GM21576 (cell line): ENCODE data around the gene BMP8A.
"Not testable (repeated sequence)": the region's sequence is repeated elsewhere in the genome, so short reads cannot be mapped to it uniquely, and the experiment has no call there.

Experiments
- ATAC-seq: cut with Tn5 transposase; IDR thresholded peaks from one replicate; pipeline ENCODE4 v1.9.1; 2021; ENCODE audit warnings: mild to moderate bottlenecking, moderate library complexity; ENCODE audit not compliant: unreplicated experiment

BMP8A gene, protein sequence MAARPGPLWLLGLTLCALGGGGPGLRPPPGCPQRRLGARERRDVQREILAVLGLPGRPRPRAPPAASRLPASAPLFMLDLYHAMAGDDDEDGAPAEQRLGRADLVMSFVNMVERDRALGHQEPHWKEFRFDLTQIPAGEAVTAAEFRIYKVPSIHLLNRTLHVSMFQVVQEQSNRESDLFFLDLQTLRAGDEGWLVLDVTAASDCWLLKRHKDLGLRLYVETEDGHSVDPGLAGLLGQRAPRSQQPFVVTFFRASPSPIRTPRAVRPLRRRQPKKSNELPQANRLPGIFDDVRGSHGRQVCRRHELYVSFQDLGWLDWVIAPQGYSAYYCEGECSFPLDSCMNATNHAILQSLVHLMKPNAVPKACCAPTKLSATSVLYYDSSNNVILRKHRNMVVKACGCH

DNA sequence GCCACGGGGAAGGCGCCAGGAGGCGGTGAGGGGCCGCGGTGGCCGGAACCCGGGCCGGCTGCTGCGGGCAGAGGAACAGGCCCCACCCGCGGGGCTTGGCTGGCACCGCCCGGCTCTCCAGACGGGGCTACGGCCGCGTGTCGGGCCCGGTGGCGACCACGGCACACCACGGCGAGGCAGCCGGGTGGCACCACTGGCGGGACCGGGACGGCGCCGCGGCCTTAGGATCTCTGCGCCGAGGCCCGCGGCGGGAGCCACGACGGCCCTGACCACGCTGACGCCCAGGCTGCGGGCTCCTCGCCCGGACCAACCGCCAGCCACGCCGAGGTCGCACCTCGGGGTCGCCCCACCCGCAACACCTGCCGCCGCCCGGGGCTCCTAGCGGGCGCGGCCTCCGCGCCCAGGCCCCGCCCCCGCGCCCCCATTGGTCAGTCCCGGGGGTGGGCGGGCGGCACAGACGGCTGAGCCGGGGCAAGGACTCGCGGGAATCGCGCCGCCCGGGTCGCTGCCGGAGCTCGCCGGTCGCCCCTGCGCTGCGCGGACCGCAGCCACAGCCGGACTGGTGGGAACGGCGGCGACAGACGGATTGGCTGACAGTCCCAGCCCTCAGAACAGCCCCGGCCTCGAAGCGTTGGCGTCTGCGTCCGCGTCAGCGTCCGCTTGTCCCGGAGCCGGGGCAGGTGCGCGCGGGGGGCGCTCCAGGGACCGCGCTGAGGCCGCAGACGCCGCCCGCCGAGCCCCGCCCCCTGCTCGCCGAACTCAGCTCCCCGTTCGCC, at the start of gene BMP8A:
Gene BMP8A, plus strand, starts transcription at position 491 of the 776 bp plus-strand sequence. CDS start 356 bp downstream, outside the sequence.
- ATAC-seq: peak; percentile 64

DNA sequence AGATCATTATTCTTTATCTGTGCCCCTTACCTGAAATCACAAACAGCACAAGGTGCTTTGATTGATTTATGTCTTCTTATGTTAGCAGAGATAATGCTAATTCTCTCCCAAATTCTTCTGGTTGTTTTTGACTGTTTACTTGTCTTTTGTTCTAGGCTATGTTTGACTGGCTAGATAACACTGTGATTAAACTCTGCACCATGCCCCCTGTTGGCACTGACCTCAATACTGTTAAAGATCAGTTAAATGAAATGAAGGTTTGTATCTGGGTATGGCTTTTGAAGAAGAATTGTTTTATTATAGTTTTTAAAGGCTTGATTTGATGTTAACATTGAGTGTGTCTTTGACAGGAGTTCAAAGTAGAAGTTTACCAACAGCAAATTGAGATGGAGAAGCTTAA, 49.6 kb upstream of the BMP8A start:
- ATAC-seq: no peak

DNA sequence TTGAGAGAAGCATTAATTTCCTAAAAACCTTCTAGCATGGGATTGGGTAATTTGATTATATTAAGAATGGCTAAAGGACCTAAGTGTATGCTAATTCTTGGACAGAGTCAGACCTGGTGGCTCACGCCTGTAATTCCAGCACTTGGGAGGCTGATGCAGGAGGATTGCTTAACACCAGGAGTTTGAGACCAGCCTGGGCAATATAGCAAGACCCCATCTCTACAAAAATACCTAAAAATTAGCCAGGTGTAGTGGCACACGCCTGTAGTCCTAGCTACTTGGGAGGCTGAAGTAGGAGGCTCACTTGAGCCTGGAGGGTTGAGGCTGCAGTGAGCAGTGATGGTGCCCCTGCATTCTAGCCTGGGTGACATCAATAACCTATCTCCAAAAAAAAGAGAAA, 45.9 kb upstream of the BMP8A start:
- ATAC-seq: no peak

DNA sequence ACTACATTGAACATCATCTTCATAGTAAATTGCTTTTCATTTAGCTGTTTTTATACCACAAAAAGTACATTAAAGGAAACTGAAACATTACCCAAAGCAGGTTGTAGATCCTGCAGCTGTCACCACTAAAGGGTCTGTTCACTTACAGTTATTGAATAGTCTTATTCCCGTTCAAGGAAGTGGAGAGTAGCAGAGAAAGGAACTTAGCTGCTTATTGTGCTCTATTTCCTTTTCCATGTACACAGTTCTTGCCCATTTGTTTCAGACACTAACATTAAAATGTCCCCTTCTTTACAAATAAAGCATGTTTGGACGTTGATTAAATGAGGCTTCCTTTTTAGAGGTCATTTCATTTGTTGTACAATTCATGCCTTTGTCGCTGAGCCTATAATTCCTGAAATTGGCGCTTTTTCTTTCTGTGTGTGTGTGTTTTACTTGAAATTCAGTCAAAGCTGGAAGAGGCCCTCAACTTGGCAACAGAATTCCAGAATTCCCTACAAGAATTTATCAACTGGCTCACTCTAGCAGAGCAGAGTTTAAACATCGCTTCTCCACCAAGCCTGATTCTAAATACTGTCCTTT, 44.4 kb upstream of the BMP8A start:
- ATAC-seq: no peak

DNA sequence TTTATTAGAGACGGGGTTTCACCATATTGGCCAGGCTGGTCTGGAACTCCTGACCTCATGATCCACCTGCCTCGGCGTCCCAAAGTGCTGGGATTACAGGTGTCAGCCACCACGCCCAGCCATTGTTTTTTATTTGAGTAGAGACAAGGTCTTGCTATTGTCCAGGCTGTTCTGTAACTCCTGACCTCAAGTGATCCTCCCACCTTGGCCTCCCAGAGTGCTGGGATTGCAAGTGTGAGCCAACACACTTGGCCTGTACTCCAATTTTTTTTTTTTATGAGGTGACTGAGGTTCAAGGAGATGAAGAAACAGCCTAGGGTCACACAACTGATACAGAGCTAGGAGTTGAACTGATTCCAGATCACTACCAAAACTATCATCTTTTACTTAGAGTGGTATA, 41.4 kb upstream of the BMP8A start:
- not testable (repeated sequence) for ATAC-seq

DNA sequence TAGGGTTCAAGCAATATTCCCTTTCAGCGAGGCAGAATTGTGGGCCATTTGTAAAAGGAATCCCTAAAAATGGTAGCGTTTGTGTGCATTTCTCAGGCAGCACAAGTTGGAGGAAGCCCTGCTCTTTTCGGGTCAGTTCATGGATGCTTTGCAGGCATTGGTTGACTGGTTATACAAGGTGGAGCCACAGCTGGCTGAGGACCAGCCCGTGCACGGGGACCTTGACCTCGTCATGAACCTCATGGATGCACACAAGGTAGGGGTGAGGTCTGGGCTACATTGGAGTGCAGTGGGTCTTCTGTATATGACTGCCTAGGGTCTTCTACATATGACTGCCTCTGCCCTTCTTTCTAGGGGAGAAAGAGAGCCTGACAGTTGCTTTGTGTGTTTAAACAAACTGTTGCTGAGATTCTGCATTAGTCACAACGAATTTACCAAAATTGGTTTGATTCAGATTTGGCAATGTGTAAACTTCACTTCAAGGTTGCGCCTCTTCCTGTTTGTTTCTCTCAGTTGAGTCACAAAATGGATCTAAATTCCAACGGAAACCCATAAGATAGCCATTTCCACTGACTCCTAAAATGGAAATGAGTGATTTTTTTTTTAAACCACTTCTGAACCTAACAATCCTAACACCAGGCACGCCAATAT, 40.4 kb upstream of the BMP8A start:
- ATAC-seq: no peak

DNA sequence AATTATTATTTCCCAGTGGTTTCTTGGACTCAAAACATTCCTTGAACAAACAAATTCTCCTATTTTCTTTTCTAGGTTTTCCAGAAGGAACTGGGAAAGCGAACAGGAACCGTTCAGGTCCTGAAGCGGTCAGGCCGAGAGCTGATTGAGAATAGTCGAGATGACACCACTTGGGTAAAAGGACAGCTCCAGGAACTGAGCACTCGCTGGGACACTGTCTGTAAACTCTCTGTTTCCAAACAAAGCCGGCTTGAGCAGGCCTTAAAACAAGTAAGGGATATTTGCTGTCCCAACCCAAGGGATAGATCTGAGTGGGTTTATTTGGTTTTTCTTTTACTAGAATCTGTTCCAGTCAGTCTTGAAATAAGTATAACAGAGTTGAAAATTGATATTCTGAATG, 39.4 kb upstream of the BMP8A start:
- no peak for ATAC-seq

DNA sequence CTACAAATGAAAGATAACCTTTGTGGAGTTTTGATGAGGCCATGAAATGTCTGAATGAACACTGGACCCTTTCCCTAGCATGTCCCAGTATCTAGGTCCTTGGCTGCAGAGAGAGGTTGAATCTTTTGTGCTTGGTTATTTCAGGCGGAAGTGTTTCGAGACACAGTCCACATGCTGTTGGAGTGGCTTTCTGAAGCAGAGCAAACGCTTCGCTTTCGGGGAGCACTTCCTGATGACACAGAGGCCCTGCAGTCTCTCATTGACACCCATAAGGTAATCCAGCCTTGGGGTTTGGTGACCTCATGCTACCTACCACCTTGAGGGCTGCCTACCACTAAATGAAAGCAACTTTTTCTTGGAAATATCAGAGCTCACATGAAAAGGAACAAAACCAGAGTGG, 38.9 kb upstream of the BMP8A start:
- no peak for ATAC-seq

DNA sequence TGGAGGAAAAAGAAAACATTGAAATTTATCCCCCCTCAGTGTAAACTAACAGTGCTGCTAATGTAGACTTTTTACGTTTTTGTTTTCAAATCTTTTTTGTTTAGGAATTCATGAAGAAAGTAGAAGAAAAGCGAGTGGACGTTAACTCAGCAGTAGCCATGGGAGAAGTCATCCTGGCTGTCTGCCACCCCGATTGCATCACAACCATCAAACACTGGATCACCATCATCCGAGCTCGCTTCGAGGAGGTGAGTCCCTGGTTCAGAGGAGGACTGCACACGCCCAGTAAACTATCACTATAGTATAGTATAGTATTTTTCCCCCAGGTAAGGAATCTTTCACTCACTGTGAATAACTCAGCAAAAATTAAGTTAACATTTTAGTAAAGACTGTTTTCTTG, 37.8 kb upstream of the BMP8A start:
- ATAC-seq: no peak

DNA sequence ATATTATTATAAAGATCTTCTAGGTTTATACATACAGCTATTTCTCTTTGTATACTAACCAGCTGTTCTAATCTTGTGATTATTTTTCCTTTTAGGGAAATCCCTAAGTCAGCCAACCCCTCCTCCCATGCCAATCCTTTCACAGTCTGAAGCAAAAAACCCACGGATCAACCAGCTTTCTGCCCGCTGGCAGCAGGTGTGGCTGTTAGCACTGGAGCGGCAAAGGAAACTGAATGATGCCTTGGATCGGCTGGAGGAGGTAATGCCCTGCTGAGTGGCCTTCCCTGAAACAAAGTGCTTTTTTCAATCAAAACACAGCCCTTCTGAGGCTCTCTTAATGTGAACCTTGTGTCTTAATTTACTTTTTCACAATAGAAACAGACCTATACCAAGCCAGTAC, 32.4 kb upstream of the BMP8A start:
- ATAC-seq: no peak

- ATAC-seq: no peak
Measured at GRCh38 chr1:39462074-39462473, 29.4 kb upstream of the BMP8A start.

DNA sequence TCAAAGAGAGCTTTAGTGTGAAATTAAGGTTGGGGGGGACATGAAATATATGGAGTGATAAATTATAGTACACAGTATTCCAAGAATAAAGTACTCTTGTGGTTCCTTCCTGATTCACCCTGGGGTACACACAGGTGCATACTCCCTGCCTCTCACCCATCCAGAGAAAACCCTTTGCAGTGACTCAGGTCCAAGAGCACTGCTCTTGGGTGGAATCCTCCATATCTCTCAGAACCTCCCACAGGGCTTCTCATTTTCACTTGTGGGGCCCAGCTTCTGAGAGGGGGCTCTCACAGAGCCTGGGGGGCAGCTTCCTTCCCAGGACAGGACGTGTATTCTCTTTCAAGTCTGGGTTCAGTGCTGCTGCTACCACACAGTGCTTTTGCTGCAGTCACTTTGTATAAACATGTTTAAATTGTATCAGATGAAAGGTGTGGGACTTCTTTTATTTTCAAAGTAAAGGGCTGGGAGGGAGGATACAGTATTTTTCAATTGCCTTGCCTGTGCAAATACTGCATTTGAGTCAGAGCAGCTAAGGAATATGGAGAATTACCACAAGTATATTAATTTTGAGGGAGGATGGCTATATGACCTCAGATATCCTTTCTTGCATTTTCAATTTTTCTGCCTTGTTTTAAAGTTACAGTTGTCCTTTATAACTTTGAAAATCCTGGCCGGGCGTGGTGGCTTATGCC, 24.9 kb upstream of the BMP8A start:
- no peak for ATAC-seq

DNA sequence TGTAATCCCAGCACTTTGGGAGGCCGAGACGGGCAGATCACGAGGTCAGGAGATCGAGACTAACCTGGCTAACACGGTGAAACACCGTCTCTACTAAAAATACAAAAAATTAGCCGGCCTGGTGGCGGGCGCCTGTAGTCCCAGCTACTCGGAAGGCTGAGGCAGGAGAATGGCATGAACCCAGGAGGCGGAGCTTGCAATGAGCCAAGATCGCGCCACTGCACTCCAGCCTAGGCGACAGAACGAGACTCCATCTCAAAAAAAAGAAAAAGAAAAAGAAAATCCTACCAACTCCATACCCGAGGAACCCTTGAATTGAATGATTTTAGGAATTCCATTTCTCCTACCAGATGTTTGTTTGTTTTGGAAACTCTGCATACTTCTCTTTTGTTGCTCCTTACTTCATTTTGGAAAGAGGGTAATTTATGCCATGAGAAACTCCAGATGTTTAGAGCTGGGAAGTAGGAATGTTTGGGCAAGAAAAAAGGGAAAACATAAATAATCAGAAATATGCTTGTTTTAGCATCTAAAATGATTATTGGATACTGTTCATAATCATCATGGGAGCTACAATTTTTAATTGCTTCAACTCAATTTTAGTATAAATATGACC, 24.2 kb upstream of the BMP8A start:
- not testable (repeated sequence) for ATAC-seq

- ATAC-seq: no peak
Measured at GRCh38 chr1:39469150-39469549, 22.3 kb upstream of the BMP8A start.

GRCh38 chr1:39470040-39470439, 21.4 kb upstream of the BMP8A start:
- ATAC-seq: no peak

DNA sequence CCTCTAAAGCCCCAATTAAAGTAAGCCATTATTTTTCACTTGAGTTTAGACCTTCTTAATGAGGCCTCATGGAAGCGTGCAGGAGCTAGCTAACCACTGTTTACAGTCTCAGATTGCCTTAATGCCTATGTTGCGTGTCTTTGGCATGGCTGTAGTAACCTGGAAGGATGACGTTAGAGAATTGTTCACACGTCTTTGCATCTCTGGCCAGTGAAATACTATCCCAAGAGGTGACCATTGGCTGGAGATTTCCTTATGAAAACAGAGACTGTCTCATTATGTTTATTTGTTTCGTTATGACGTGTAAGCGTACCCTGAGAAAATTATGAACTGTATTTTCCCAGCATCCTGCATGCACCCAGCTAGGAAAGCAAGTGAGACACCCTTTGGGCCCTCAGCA, 18.6 kb upstream of the BMP8A start:
- ATAC-seq: no peak

GRCh38 chr1:39473324-39473723, 18.1 kb upstream of the BMP8A start:
- no peak for ATAC-seq

GRCh38 chr1:39474810-39475209, 16.6 kb upstream of the BMP8A start:
- no peak for ATAC-seq

DNA sequence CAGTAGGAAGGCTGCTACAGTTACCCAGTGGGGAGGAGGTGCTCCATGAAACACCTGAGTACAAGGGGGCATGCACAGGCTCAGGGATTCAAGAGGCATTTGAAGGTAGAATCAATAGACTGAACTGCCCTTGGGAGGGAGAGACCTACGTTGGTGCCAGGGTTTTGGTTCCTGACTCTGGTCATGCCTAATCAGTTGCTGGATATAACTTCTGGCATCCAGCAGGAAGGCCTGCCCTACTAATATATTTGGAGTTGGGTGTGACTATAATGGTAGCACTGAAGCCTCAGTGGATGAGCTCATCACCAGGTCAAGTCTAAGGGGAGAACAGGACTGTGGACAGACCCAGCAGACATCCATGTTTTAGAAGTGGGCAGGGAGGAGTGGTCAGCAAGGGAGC, 15.9 kb upstream of the BMP8A start:
- not testable (repeated sequence) for ATAC-seq
